ENCODE data around the gene DIP2A.
"Not testable (repeated sequence)": the region's sequence is repeated elsewhere in the genome, so short reads cannot be mapped to it uniquely, and the experiment has no call there.

Gene DIP2A

GRCh38 chr21:46527393-46527792 lies 68.7 kb downstream of the DIP2A start:
- DNase-seq (ENCODE audit: low spot score): not testable (repeated sequence)

DNA sequence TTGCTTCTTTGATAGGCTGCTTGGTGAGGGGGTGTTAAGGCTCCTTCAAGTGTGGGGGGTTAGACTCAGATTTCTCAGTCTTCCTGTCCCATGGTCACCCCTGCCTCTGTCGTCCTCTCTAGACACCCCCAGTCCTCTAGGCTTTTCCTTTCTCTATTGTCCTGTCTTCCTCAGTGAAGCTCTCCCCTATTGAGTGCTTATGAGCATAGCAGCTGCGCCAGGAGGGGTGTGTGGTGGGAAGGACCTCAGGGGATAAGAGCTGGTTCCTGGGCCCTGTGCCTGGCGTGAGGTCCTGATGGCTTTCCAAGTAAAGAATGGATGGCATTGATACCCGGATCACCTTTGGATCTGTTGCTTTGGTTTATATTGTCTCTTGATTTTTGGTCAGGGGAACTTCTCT lies 69.1 kb downstream of the DIP2A start:
- no peak for DNase-seq (ENCODE audit: low spot score)

- no peak for DNase-seq (ENCODE audit: low spot score)
These were observed 73.4 kb downstream of the DIP2A start for GRCh38 chr21:46532080-46532479.

DNA sequence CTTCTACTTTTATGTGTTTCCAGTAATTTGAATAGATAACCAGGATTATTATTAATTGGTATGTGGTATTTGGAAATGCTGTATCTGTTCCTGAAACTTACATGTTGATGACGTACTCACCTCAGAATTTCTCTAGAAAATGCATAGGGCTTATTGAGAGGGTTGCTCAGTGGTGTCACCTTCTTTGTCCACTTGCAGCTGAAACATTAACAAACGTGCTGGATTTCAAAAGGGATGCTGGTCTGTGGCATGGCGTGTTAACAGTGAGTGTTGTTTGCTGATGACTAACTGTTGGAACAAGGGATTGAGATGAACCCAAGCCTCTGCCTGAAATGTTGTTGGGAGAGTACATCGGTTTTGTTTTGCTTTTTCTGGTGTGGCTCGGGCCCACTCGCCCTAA lies 78.3 kb downstream of the DIP2A start:
- DNase-seq (ENCODE audit: low spot score): no peak

- no peak for DNase-seq (ENCODE audit: low spot score)
These were observed 79.6 kb downstream of the DIP2A start for GRCh38 chr21:46538262-46538661.

DNA sequence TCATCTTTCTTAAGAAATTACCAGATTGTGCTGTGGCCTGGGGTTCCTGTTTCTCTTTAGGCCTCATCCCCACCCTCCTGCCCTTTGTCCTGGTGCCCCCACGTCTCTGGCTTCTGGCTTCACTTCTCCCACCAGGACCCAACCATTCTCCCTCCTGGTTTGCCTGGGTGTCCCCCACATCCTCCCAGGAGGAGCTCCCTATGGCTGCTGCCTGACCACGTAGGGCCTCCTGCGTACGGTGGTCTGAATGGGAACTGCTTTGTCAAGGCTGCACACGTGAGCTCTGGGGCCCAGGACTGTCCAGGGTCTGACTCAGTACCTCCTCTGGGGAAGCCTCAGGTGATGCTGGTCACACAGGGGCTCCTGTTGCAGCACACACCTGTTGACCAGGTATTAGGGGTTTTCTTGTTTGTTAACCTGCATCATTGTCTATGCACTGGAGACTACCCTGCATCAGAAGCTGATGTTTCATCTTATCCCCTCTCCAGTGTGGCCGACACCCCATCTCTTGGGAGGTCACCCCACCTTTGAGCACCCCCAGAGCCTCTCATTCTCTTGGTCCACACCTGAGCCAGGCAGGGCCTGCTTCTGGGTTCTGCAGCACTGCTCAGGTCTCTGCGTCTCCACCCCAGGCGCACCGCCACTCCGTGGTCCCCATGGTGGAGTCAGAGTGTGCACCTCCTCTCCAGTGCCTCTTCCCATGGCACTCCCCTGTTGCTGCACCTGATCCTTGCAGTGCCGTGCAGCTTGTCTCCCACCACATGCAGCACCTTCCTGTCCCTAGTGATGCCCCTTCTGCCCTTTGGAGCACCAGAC lies 80.4 kb downstream of the DIP2A start:
- no peak for DNase-seq (ENCODE audit: low spot score)

GRCh38 chr21:46540087-46540710 lies 81.5 kb downstream of the DIP2A start:
- no peak for DNase-seq (ENCODE audit: low spot score)

GRCh38 chr21:46542588-46543124 lies 84.0 kb downstream of the DIP2A start:
- DNase-seq (ENCODE audit: low spot score): no peak

GRCh38 chr21:46543306-46543705 lies 84.6 kb downstream of the DIP2A start:
- no peak for DNase-seq (ENCODE audit: low spot score)

DNA sequence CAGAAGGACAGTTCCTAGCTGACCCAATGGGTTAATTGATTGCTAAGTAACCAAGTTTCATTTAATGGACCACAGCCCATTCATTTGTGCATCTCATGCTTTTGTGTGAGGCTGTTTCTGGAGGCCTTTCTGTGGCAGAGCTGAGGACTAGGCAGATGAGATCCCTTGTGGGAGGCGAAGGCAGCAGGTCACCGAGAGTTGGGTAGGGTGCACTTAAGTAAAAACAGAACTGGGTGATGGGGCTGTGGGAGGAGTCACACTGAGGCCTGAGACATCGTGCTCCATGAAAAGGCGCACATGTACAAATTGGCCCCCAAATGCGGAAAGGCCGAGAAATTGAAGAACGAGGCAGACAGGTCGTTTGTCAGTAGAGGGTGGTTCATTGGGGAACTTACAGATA lies 85.3 kb downstream of the DIP2A start:
- DNase-seq (ENCODE audit: low spot score): no peak

GRCh38 chr21:46544824-46545223 lies 86.1 kb downstream of the DIP2A start:
- no peak for DNase-seq (ENCODE audit: low spot score)

- no peak for DNase-seq (ENCODE audit: low spot score)
These were observed 86.7 kb downstream of the DIP2A start for GRCh38 chr21:46545363-46545762.

- no peak for DNase-seq (ENCODE audit: low spot score)
These were observed 87.2 kb downstream of the DIP2A start for GRCh38 chr21:46545911-46546310.

DNA sequence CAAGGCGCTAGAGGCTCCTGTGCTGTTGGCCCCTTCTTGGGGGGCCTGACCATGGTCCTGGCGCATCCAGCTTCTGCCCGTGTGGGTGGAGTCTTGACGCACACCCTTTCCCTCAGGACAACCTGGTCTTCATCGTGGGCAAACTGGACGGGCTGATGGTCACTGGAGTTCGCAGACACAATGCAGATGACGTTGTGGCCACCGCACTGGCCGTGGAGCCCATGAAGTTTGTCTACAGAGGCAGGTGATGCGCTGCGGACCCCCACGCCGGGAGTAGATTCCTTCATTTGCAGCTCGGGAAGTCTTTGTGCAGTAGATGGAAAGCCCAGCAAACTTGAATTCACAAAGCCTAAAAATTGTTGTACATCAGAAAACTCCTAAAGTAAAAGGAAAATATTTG lies 88.1 kb downstream of the DIP2A start:
- no peak for DNase-seq (ENCODE audit: low spot score)

- DNase-seq (ENCODE audit: low spot score): no peak
These were observed 91.0 kb downstream of the DIP2A start for GRCh38 chr21:46549650-46550049.

DNA sequence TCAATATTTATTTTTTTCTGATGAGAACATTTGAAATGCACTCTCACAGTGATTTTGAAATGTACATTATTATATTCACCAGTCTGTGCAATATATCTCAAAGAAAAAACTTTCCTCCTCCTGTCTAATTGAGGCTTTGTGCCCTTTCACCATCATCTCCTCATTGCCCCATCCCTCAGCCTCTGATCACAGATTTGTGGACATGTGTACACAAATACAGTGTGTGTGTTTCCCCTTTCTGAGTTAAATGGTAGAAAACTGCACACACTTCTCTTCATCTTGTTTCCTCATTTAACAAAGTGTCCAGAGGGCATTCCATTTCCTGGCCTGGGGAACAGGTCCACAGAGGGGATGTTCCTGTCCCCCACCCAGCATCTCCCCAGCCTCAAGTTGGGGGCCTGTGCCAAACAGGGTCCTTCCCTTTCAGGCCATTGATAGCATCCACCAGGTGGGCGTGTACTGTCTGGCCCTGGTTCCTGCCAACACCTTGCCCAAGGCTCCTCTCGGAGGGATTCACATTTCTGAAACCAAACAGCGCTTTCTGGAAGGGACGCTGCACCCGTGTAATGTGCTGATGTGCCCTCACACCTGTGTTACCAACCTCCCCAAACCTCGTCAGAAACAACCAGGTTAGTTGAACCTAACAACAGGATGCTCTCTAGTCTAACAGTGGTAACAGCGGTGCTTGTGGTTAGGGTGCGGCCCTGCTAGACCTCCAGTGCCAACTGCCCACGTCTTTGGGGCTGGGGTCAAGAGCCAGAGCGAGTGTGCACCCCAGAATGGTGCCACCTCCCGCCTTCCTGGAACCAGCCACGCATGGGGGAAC lies 91.6 kb downstream of the DIP2A start:
- DNase-seq (ENCODE audit: low spot score): no peak

DNA sequence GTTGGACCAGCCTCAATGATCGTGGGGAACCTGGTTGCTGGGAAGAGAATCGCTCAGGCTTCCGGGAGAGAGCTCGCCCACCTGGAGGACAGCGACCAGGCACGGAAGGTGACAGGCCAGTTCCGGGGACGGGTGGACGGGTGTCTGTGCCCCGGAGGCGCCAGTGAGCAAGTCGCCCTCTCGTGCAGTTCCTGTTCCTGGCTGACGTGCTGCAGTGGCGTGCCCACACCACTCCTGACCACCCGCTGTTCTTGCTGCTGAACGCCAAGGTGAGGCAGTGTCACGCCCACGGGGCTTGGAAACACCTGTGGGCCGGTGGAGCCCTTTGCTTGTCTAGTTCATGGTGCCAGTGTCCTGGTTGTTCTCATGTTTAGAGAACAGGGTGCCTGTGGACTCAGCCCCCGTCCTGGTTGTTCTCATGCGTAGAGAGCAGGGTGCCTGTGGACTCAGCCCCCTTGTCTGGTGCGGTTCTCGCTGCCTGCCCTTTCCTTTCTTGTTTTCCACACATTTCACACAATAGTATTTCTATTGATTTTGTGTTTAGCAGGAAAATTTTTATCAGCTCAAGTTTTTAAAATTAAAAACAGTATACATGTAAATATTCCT lies 93.0 kb downstream of the DIP2A start:
- DNase-seq (ENCODE audit: low spot score): no peak

- DNase-seq (ENCODE audit: low spot score): no peak
These were observed 93.6 kb downstream of the DIP2A start for GRCh38 chr21:46552274-46552673.

DNA sequence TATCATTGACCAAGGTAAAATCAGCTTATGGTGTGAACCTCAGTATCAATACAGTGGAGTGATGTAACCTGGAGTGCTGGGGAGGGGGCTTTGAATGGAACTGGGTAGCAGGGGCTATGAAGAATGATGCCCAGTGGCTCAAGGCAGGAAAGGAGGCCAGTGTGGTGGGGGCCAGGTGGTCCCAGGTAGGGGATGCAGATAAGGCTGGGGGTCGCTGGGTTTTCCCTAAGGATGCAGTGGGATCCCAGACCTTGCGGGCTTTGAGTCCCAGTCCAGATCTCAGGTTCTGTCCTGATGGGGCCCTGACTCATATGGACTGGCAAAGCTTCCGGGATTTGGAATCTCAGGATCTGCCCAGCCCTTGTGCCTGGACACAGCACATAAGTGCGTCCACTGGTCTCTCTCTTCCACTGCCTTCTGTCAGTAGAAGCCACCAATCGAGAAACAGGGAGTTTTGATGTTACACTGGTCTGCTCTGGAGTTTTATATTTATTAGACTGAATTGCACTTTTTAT lies 94.2 kb downstream of the DIP2A start:
- DNase-seq (ENCODE audit: low spot score): no peak

DNA sequence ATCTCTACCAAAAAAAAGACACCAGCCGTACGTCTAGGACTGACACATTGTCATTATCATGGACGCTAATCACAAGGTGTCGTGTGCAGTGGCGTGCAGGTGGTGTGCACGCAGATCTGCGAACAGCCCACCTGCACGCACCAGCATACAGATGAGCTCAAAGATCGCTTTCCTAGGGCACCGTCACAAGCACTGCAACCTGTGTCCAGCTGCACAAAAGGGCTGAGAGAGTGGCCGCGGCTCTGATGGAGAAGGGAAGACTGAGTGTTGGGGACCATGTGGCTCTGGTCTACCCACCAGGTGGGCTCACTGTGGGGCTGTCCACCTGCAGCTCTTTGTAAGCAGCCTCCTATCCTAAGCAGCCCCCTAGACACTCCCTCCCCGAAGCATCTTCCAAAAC lies 95.3 kb downstream of the DIP2A start:
- no peak for DNase-seq (ENCODE audit: low spot score)

DNA sequence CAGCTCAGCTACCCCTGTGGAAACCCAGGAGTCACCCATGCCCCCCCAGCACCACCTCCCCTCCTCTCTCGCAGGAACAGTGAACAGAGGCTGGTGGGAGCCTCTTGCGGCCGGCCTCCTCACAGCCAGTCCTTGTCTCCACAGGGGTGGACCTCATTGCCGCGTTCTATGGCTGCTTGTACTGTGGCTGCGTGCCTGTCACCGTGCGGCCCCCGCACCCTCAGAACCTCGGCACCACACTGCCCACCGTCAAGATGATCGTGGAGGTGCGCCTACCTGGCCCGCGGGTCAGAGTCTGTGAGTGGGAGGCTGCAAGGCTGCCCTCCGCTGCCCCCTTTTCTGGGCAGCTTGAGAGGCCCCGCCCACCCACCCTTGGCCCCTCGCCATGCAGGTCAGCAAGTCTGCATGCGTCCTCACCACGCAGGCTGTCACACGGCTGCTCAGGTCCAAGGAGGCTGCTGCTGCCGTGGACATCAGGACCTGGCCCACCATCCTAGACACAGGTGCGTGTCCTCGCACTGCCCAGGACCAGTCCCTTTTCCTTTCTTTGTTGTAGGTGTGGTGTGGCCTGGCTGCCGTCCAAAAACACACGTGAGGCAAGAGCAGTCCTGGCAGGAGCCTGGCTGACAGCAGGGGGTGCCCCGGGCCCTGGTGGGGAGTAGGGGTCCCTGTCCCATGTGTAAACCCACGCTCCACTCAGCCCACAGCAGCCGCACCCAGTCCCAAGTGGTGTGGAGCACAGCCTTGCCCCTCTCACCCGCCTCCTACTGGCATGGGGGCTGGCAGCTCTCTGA lies 95.9 kb downstream of the DIP2A start:
- no peak for DNase-seq (ENCODE audit: low spot score)
